NCI-H1417 treated with DMSO at 0.1 percent for 48 hours (cell line): ENCODE measurements around the gene ARHGAP22.

ENCODE experiments used
- DNase-seq: peaks from one replicate; lab custom pipeline; 2025; lab: John Stamatoyannopoulos, UW

ARHGAP22 gene

DNA sequence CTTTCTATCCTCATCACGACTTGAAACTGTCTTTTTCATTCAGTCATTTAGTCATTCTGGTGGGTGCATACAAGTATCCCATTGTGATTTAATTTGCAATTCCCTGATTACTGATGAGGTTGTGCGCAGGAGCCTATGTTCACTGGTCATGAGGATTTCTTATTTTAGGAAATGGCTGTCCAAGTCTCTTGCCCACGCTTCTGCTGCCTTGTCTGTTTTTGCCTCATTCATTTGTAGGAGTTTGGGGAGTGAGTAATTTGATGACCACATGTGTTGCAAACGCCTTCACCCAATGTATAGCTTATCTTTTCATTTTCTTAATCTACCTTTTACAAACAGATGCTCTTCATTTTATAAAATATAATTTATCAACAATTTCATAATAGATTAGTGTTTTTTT lies 127.3 kb downstream of the ARHGAP22 start:
- DNase-seq: no peak

GRCh38 chr10:48477141-48477540 lies 127.7 kb downstream of the ARHGAP22 start:
- DNase-seq: no peak

GRCh38 chr10:48476279-48476982 lies 128.4 kb downstream of the ARHGAP22 start:
- no peak for DNase-seq

GRCh38 chr10:48475943-48476278 lies 129.0 kb downstream of the ARHGAP22 start:
- DNase-seq: no peak

DNA sequence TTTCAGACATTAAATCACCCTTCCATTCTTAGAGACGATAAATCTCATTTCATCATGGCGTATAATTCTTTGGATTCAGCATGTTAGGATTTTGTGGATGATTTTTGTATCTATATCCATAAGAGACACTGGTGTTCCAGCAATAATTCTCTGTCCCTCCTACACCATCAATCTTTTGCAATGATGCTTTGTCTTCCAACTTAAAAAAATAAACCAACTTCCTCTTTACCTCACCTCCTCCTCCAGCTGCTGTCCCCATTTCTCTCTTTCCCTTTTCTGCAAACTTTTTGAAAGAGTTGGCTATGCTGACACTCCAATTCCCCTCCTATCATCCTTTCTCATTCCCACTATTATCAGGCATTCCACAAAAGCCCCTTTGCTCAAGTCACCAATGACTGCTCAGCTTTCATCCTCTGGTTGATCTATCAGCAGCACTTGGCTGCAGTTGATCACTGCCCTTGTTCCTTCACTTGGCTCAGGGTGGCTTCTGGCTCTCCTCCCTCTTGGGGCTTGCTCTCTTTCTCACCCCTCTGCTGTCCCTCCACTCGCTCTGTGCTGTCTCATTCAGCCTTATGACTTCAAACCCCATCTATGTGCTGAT lies 130.0 kb downstream of the ARHGAP22 start:
- no peak for DNase-seq

DNA sequence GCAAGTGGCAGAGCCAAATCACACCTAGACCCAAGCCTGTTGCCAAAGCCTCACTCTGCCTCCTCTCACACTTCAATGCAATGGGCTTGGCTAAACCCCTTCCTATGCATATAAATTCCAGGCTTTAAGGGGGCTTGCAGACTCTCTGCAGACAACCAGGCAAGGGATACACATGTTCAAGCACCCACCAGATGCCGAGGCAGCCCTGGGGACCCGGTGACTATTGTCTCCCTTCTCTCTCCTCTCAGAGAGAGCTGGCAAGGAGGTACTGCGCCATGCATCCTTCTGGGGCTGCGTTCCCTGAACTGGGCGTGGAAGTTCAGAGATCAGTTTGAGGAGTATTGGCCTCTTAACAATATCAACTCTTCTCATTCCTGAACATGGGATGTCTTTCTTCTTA lies 131.2 kb downstream of the ARHGAP22 start:
- DNase-seq: no peak

DNA sequence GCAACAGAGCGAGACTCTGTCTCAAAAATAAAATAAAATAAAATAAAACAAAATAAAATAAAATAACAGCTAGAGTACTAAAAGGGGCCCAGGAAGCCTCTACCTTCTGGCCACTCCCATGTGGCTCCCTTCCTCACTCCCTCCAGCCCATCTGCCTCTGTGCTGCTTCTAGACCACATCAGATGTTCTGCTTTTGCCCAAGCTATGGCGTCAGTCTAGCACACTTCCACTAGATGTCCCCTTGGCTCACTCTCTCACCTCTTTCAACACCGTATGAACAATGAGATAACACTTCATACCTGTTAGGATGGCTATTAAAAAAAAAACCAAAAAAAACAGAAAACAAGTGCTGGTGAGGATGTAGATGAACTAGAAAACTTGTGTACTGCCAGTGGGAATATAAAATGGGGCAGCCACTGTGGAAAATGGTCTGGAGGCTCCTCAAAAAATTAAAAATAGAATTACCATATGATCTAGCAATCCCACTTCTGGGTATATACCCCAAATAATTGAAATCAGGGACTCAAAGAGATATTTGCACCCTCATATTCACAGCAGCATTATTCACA lies 132.3 kb downstream of the ARHGAP22 start:
- DNase-seq: no peak

DNA sequence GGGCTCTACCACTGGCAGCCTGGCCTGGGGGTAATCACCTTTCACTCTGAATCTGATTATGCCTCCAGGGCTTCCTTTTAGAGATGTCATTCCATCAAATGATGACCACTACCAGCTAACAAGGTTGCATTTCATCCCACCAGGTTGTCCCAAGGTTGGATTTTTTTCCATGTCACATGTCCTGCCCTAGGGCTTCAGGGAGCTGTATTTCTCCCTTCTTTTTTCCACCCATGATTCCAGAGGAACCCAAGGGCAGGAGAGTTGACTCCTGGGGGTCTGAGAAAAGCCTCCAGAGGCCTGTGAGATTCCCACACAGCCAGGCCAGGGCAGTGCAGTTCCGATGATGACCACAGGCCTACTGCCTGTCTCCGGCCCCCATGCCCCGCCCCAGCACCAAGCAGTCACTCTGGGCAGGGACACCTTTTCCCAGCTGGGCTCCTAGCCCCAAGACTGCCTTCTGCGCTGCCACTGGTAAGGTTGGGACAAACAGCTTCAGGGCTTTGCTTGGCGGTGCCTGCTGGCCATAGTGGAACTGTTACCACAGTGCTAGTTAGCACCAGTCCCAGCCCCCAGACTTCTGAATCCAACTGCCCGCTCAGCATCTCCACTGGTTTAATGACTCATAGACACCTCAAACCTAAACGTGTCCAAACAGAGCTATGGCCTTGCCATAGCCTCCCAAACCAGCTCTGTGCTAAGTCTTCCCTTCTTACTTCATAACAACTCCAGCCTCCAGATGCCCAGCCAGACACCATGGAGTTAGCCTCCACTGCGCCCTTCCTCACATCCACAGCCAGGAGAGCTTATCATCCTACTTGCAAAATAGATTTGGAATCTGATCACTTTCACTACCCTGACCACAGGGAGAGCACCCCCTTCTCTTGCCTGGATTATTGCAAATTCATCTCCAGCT lies 133.7 kb downstream of the ARHGAP22 start:
- DNase-seq: no peak

DNA sequence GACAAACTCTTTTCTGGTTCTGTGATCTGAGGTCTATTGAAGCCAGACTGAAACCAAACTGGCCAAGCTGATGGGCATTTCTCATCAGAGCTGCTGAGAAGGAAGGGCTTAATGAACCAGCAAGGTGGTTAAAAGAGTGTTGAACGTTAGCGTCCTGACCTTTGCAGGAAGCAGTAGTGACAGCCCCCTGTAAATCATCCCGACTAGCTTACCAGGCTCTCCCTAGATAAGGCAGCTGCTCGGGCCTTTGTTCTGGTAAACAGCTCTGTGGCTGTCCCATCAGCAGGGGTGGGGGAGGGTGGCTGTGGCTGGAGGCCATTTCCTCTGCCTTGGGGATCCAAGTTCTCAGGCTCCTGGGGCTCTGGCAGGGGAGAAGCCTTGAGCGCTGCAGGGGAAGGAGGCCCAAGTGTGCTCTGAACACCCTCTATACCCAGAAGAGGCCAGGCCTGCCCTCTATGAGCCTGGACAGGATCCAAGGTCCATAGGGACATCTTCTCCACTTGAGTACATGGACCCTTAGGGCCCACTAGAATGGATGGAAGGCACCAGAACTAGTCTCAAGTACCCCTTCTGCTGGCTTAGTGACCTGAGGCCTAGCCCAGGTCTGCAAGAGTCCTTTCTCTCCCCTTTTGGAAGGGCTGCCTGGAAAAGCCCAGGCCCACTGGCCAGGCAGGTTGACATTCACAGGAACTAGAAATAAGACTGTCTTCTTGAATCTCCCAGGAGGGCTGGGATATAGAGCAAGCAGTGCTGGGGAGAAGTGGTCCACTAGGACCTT lies 134.6 kb downstream of the ARHGAP22 start:
- no peak for DNase-seq

DNA sequence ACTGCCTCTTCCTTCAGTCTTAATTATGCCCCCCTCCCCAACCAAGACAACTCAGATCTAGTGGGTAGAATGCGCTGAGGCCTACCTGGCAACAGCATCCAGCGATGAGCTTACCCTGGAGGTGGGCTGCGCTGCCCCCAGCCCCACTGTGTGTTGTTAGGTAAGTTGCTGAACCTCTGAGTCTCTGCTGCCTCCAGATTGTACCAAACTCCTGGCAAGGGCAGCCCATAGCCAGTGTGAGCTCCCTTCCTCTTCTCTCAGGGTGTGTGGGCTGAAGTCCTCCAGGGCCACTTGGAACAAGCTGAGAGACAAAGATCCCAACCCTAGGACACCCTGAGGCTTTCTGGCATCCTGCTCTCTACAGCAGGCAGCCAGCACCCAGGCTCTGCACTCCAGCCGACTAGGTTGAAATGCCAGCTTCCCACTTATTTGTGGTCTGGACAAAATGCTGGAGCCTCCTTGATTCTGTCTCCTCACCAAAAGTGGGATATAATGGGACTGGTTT lies 135.3 kb downstream of the ARHGAP22 start:
- no peak for DNase-seq

GRCh38 chr10:48468866-48469511 lies 135.9 kb downstream of the ARHGAP22 start:
- no peak for DNase-seq

GRCh38 chr10:48468130-48468790 lies 136.6 kb downstream of the ARHGAP22 start:
- DNase-seq: no peak

DNA sequence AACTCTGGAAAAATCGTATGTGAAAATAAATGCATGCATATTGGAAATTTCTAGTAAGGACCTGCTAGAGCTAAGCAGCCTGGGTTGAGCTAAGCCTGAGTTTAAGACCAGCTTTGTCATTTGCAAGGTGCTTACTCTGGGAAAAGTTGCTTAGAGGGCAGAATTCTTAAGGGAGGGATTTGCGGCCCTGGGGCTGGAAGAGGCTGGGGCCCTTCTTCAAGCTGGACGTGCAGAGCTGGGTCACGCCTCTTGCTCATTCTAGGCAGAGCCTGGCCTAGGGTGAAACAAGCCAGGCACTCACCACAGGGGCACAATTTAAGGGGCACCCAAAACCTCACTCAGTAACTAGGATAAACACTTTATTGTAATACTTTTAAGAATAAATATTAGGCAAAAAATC lies 137.2 kb downstream of the ARHGAP22 start:
- DNase-seq: no peak

- DNase-seq: no peak
Observed at GRCh38 chr10:48466611-48467240, 138.1 kb downstream of the ARHGAP22 start.

DNA sequence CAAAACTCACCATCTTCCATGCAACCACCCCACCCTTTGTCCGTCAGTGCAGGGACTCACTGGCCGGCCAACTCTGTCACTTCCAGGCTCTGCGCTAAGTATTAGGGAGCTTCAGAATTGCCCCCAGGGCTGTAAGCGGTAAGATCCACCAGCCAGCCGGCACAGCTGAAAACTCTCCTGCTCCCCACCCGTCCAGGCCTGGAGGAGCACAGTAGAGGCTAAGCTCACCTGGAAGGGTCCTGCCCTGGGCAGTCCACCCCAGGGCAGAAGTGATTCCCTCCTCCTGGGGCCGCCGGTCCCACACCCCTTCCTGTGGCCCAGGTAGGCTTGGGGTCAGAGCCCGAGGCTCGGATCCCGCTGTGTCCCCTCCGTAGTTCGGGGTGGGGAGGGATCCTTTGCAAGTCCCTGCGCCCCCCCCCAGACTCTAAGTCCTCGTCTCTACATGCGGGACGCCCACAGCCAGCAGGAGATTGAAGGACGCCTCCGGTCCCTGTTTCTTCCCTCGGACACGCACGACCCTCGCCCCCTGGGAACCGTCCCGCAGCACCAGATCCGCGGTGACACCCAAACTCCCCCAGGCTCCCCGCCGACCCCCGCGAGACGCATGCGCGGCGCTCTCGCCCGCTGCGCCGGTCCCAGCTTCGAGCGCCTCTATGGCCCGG lies 138.9 kb downstream of the ARHGAP22 start:
- DNase-seq: no peak

GRCh38 chr10:48464871-48465736 lies 139.8 kb downstream of the ARHGAP22 start:
- DNase-seq: no peak

DNA sequence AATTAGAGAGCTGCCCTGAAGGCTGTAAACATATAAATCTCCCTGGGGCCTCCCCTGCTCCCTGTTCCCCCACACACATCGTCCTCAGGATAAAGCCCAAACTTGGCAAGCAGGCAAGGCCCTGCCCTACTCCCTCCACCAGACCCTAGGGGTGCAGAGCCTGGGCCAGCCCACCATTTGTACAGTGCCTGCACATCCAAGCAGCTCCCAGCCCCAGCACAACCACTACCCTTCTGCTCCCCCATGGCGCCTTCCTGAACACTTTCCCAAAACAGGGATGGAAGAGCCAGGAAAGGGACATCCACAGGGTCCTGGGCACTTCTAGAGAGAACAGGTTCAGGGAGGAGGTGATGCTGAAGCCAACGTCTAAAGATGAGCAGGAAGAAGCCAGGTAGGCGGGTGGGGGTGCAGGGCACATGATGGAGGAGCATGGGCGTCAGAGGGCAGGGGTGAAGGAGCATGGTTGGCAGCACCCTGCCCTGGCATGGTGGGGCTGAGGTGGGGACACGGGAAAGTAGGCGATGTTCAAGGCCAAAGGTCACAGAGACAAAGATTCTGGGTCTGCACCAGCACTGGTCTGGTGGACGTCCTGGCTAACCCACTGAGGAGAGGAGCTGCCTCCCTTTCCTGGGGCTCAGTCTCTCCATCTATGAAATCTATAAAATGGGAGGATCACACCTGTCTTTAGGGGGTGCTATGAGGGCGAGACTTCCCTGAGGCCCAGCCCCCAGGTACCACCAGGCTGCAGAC lies 140.6 kb downstream of the ARHGAP22 start:
- DNase-seq: no peak
